HepG2 (cell line): ENCODE results near the gene FGGY. TPM values are rescaled to one million over a fixed set of nuclear protein-coding genes. Genes with fewer than 3 reads are reported as not detected.

Experiments used
- ATAC-seq: fragments of 200-7000 bp; cut with Tn5 transposase; 3 replicates; pipeline ENCODE4 v1.9.1; 2020; ENCODE audit warnings: mild to moderate bottlenecking, moderate library complexity
- BruUV-seq: library from RNA; stranded (reverse); fragments of 400-500 nt; replicated peaks from 2 replicates; lab custom pipeline; 2021; lab: Mats Ljungman, UMichigan
- CTCF ChIA-PET: fragments of 300-600 bp; formaldehyde crosslinking; extraction: SDS; loops from one replicate; lab custom pipeline; 2021; ENCODE audit warnings: low total read pairs, inconsistent platforms, low intra/inter-chr PET ratio; lab: Yijun Ruan, JAX
- POLR2A ChIA-PET: fragments of 350-600 bp; sonication (Branson Sonifier 250); formaldehyde crosslinking; loops from one replicate; lab custom pipeline; 2020; ENCODE audit warnings: antibody characterized with exemption, inconsistent platforms; lab: Yijun Ruan, JAX
- DNase-seq: peaks from one replicate; pipeline ENCODE4 v3.0.0-alpha.2; 2015; ENCODE audit warnings: low spot score
- FAIRE-seq: peaks from 3 replicates; lab custom pipeline; 2011; peaks lifted over from hg19 to GRCh38; lab: Jason Lieb, UNC
- H2AFZ ChIP-seq: one replicate; pipeline ENCODE4 v1.6.1; 2011; ENCODE audit warnings: low read length, inconsistent platforms
- H3K27ac ChIP-seq: fragments of 300-600 bp; 3 replicates; pipeline ENCODE4 v1.8.0; 2011; ENCODE audit warnings: mixed run types, mild to moderate bottlenecking, mixed read lengths, low read length, inconsistent platforms; ENCODE audit not compliant: insufficient read depth; ENCODE audit errors: extremely low read length
- H3K27me3 ChIP-seq, 2 experiments: fragments of 200-600 bp in 1 of 2; 2 replicates in 1 of 2; 3 replicates in 1 of 2; pipeline versions ENCODE4 v1.6.0 to v1.8.0; 2011; ENCODE audit warnings: low read length in 2 of 2, mild to moderate bottlenecking in 2 of 2, moderate library complexity in 2 of 2, inconsistent platforms in 1 of 2; ENCODE audit not compliant: insufficient read depth in 2 of 2, control insufficient read depth in 1 of 2
- H3K36me3 ChIP-seq, 2 experiments: fragments of 200-600 bp in 1 of 2; replicated peaks in 1 of 2; 2 replicates in 1 of 2; 3 replicates in 1 of 2; pipeline versions ENCODE4 v1.5.1 to v1.8.0; 2011; ENCODE audit warnings: low read length in 2 of 2, inconsistent platforms in 1 of 2; ENCODE audit not compliant: insufficient read depth in 2 of 2, control insufficient read depth in 1 of 2
- H3K4me1 ChIP-seq: 2 replicates; pipeline ENCODE4 v1.5.1; 2012; ENCODE audit warnings: low read length, inconsistent platforms; ENCODE audit not compliant: insufficient read depth
- H3K4me2 ChIP-seq: 2 replicates; pipeline ENCODE4 v1.6.0; 2011; ENCODE audit warnings: low read depth, low read length, inconsistent platforms
- H3K4me3 ChIP-seq, 3 experiments: fragments of 200-600 bp in 1 of 3; sonication (generic), shearing (Covaris generic) in 1 of 3; replicated peaks in 1 of 3; 2 replicates each; pipeline ENCODE4 v1.5.1; 2011 to 2016; ENCODE audit warnings: low read length in 3 of 3, inconsistent platforms in 2 of 3, low read depth in 2 of 3, mild to moderate bottlenecking in 2 of 3, control low read depth in 1 of 3, mixed read lengths in 1 of 3; ENCODE audit not compliant: insufficient read depth in 1 of 3
- H3K79me2 ChIP-seq: one replicate; pipeline ENCODE4 v1.6.1; 2011; ENCODE audit warnings: low read length, inconsistent platforms; ENCODE audit not compliant: insufficient read depth
- H3K9ac ChIP-seq: 2 replicates; pipeline ENCODE4 v1.6.0; 2011; ENCODE audit warnings: mild to moderate bottlenecking, low read depth, low read length, inconsistent platforms; ENCODE audit not compliant: insufficient read depth
- H3K9me3 ChIP-seq: 2 replicates; pipeline ENCODE4 v1.5.1; 2012; ENCODE audit warnings: mild to moderate bottlenecking, low read length
- H4K20me1 ChIP-seq: 2 replicates; pipeline ENCODE4 v1.6.0; 2011; ENCODE audit warnings: inconsistent platforms, mild to moderate bottlenecking, low read length, moderate library complexity; ENCODE audit not compliant: insufficient read depth
- ATF7-NPFF ChIP-seq: sonication (generic); formaldehyde crosslinking; IDR thresholded peaks from 2 replicates; pipeline ENCODE4 v1.8.1; 2023; ENCODE audit warnings: mild to moderate bottlenecking, low read depth, missing genetic modification reagents, moderate library complexity
- BCL6 ChIP-seq: IDR thresholded peaks from 2 replicates; pipeline ENCODE4 v1.6.1; 2016; ENCODE audit warnings: missing genetic modification reagents, missing compliant biosample characterization
- PHF8 ChIP-seq: sonication (generic); formaldehyde crosslinking; IDR thresholded peaks from 2 replicates; pipeline ENCODE4 v1.5.0; 2020; ENCODE audit warnings: missing genetic modification reagents
- SETDB1 ChIP-seq: sonication (generic); formaldehyde crosslinking; IDR thresholded peaks from 2 replicates; pipeline ENCODE4 v1.5.1; 2020; ENCODE audit warnings: missing genetic modification reagents, mild to moderate bottlenecking, borderline replicate concordance
- XRCC5 ChIP-seq: fragments of 200-400 bp; formaldehyde crosslinking; optimal IDR thresholded peaks from 2 replicates; pipeline ENCODE3; 2017; ENCODE audit warnings: mild to moderate bottlenecking, low read length
- ZBTB4 ChIP-seq: sonication (generic); formaldehyde crosslinking; IDR thresholded peaks from 2 replicates; pipeline ENCODE4 v1.4.0; 2020; ENCODE audit warnings: missing genetic modification reagents, mild to moderate bottlenecking, borderline replicate concordance
- ZBTB43 ChIP-seq: sonication (generic); formaldehyde crosslinking; conservative IDR thresholded peaks from 2 replicates; pipeline ENCODE4 v1.4.0; 2020; ENCODE audit warnings: missing genetic modification reagents
- ZNF709 ChIP-seq: sonication (generic); formaldehyde crosslinking; IDR thresholded peaks from 2 replicates; pipeline ENCODE4 v1.5.0; 2020; ENCODE audit warnings: mild to moderate bottlenecking, missing genetic modification reagents
- ZSCAN21 ChIP-seq: sonication (generic); formaldehyde crosslinking; IDR thresholded peaks from 2 replicates; pipeline ENCODE4 v1.8.0; 2022; ENCODE audit warnings: mild to moderate bottlenecking, missing genetic modification reagents, moderate library complexity, borderline replicate concordance
- in situ Hi-C: cut with HindIII; loops from 2 replicates; pipeline ENCODE4 v1.10.0; 2017; ENCODE audit warnings: low pct_unique_long_range_greater_than_20kb; ENCODE audit not compliant: extremely low pct_ligation_motif_present
- intact Hi-C: fragments of 100-400 bp; cut with micrococcal nuclease; formaldehyde crosslinking; loops from one replicate; pipeline ENCODE4 v1.10.0; 2022; ENCODE audit not compliant: unreplicated experiment
- polyA plus RNA-seq, 8 experiments: library from polyadenylated mRNA; depleted of rRNA in 3 of 8; stranded (reverse) in 7 of 8; unstranded in 1 of 8; fragments of >200 nt; fragmentation: Illumina TruSeq in 4 of 8; extraction: Trizol in 4 of 8; gene quantifications; 2 replicates each; pipeline versions ENCODE4 v1.2.1 to v1.2.3, GENCODE V29; 2011 to 2016; ENCODE audit warnings: low read depth in 4 of 8, missing spikeins in 1 of 8, mixed read lengths in 1 of 8; ENCODE audit not compliant: insufficient read depth in 1 of 8
- total RNA-seq, 5 experiments: library from RNA; depleted of rRNA; stranded (reverse); fragments of >200 nt; fragmentation: Illumina TruSeq; extraction: Trizol; gene quantifications; 2 replicates each; pipeline ENCODE4 v1.2.3, GENCODE V29; 2016; ENCODE audit warnings: low read depth in 1 of 5

FGGY gene
- total and polyA plus RNA-seq, 2 of the 13 experiments (the other 11 are each of a cell fraction or from before 2014, with no cell fraction given) = 15.7 to 27.5 TPM

GRCh38 chr1:59354709-59355337 lies 57.9 kb downstream of the FGGY start (continued):
- TF ChIP-seq ZSCAN21 (CRISPR knock-in tag) = no peak
- no peak for TF ChIP-seq XRCC5
- no peak for TF ChIP-seq ZNF709 (CRISPR knock-in tag)
- TF ChIP-seq ZBTB43 (CRISPR knock-in tag) = no peak
- no peak for TF ChIP-seq ZBTB4 (CRISPR knock-in tag)

GRCh38 chr1:59355361-59355760 lies 58.5 kb downstream of the FGGY start:
- no peak for DNase-seq
- no peak overlapping the region for H3K4me2 ChIP-seq
- ATAC-seq = no peak
- H3K79me2 ChIP-seq = no peaks in the 10 kb centered on the region
- H3K27me3 ChIP-seq = no peaks in the 10 kb centered on the region
- H4K20me1 ChIP-seq = no peaks in the 10 kb centered on the region
- CTCF ChIA-PET = no interaction called here
- no peaks in the 10 kb centered on the region for H3K36me3 ChIP-seq
- H3K4me1 ChIP-seq = peaks cover 50% of the 10 kb centered on the region
- no peak overlapping the region for H2AFZ ChIP-seq
- FAIRE-seq = no peak
- BruUV-seq = no TSS peak
- POLR2A ChIA-PET = no interaction called here
- H3K9ac ChIP-seq = no peak overlapping the region
- no peak for TF ChIP-seq PHF8 (CRISPR knock-in tag)
- TF ChIP-seq ATF7-NPFF (CRISPR knock-in tag) = no peak
- no peak for TF ChIP-seq SETDB1 (CRISPR knock-in tag)
- TF ChIP-seq BCL6 = peak; percentile 93
- H3K4me3 ChIP-seq = no peak overlapping the region
- intact Hi-C loops = no loop called here
- no peaks in the 10 kb centered on the region for H3K9me3 ChIP-seq
- in situ Hi-C loops = no loop called here
- no peak overlapping the region for H3K27ac ChIP-seq
